ENCODE data around the gene TUBGCP4. TPM values are rescaled to one million over a fixed set of nuclear protein-coding genes. Genes with fewer than 3 reads are reported as not detected.

TUBGCP4 gene
- total and polyA plus RNA-seq, 10 of the 15 experiments (the other 5 are each of a cell fraction or from before 2014, with no cell fraction given), result 6.3 to 39.1 (median 24.8) TPM

GRCh38 chr15:43370310-43370974 is 459 bp upstream of the TUBGCP4 start:
- peaks cover 8% of the 10 kb centered on the region for H3K4me1 ChIP-seq (ENCODE audit: control insufficient read depth, insufficient read depth, low read length)
- peak overlapping the region; percentile 76 for H3K27ac ChIP-seq (ENCODE audit: control insufficient read depth, insufficient read depth)
- H3K36me3 ChIP-seq (ENCODE audit: control insufficient read depth in 2 of 2, insufficient read depth in 2 of 2, low read length in 1 of 2), result peaks cover 2 to 5% of the 10 kb centered on the region in 2 experiments; a peak in 1 of 4 replicates
- intact Hi-C loops (cut with micrococcal nuclease; ENCODE audit: unreplicated experiment) (no loop called here), in situ Hi-C loops (cut with MboI) (no loop called here)
- no peaks in the 10 kb centered on the region for H3K27me3 ChIP-seq (replicated peaks in 1 of 2; ENCODE audit: control insufficient read depth in 2 of 2, insufficient read depth in 2 of 2, low read length in 1 of 2)
- peak overlapping the region; percentile 97 for H3K4me3 ChIP-seq
- peak overlapping the region; percentile 97 for H2AFZ ChIP-seq (ENCODE audit: control insufficient read depth, low read depth, low read length)
- no peaks in the 10 kb centered on the region; the same call in 2 of the 3 replicates for H3K9me3 ChIP-seq (replicated peaks; ENCODE audit: control insufficient read depth, insufficient read depth, low read length)
- H3K9ac ChIP-seq (ENCODE audit: control insufficient read depth, insufficient read depth, low read length), result peak overlapping the region; percentile 75
- RAD21 ChIA-PET (ENCODE audit: unreplicated experiment), result interaction anchor here (0.6 to 1.7 kb wide), 2 partner anchors 20 to 407 kb away, joined by 3 to 4 read pairs; partner anchors contain the start of gene ELL3
- SMC1A ChIA-PET (ENCODE audit: uncharacterized antibody, unreplicated experiment), result interaction anchor here (1.0 to 2.4 kb wide), 5 partner anchors 9 to 145 kb away, joined by 3 to 6 read pairs (median 4); no protein-coding TSS in a partner anchor
- DNase-seq (ENCODE audit: low read depth, low spot score), result no peak
- peaks cover 39% of the 10 kb centered on the region for H3K79me2 ChIP-seq (ENCODE audit: control insufficient read depth, insufficient read depth, low read length)
- no peaks in the 10 kb centered on the region for H4K20me1 ChIP-seq (ENCODE audit: control insufficient read depth, insufficient read depth)
- WGBS (ENCODE audit: insufficient coverage, insufficient replicate concordance, low lambda C conversion rate, missing lambda C conversion rate), result 1% methylated on average over 37 of the region's 45 CpGs
- BruUV-seq (replicated peaks), result no TSS peak
- CTCF ChIA-PET, result interaction anchor here (0.7 to 7.1 kb wide), 11 partner anchors 8 to 400 kb away, joined by 3 to 51 read pairs (median 4); no protein-coding TSS in a partner anchor
- POLR2A ChIA-PET, result interaction anchor here (0.9 to 1.2 kb wide), 2 partner anchors 10 to 18 kb away, joined by 4 to 6 read pairs; no protein-coding TSS in a partner anchor
- peak; percentile 78 for ATAC-seq
- FAIRE-seq, result peak; percentile 57
- peak overlapping the region; percentile 96 for H3K4me2 ChIP-seq (ENCODE audit: control insufficient read depth, insufficient read depth)
- no peak for TF ChIP-seq CREM (IDR thresholded peaks at IDR 0.05; ENCODE audit: low read depth)
- no peak for TF ChIP-seq SPI1 (IDR thresholded peaks at IDR 0.05; ENCODE audit: borderline replicate concordance, insufficient read depth, low read depth, low read length)
- no peak for TF ChIP-seq BHLHE40 (IDR thresholded peaks at IDR 0.05; ENCODE audit: borderline replicate concordance in 1 of 2, low read depth in 2 of 2, low read length in 1 of 2)
- TF ChIP-seq, protein P1, sequence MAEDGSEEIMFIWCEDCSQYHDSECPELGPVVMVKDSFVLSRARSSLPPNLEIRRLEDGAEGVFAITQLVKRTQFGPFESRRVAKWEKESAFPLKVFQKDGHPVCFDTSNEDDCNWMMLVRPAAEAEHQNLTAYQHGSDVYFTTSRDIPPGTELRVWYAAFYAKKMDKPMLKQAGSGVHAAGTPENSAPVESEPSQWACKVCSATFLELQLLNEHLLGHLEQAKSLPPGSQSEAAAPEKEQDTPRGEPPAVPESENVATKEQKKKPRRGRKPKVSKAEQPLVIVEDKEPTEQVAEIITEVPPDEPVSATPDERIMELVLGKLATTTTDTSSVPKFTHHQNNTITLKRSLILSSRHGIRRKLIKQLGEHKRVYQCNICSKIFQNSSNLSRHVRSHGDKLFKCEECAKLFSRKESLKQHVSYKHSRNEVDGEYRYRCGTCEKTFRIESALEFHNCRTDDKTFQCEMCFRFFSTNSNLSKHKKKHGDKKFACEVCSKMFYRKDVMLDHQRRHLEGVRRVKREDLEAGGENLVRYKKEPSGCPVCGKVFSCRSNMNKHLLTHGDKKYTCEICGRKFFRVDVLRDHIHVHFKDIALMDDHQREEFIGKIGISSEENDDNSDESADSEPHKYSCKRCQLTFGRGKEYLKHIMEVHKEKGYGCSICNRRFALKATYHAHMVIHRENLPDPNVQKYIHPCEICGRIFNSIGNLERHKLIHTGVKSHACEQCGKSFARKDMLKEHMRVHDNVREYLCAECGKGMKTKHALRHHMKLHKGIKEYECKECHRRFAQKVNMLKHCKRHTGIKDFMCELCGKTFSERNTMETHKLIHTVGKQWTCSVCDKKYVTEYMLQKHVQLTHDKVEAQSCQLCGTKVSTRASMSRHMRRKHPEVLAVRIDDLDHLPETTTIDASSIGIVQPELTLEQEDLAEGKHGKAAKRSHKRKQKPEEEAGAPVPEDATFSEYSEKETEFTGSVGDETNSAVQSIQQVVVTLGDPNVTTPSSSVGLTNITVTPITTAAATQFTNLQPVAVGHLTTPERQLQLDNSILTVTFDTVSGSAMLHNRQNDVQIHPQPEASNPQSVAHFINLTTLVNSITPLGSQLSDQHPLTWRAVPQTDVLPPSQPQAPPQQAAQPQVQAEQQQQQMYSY (CRISPR knock-in tag; IDR thresholded peaks at IDR 0.05), result no peak
- no peak for TF ChIP-seq NR2C2 (IDR thresholded peaks at IDR 0.05; ENCODE audit: borderline replicate concordance, control insufficient read depth, insufficient read length, low read depth)
- TF ChIP-seq, protein P2, sequence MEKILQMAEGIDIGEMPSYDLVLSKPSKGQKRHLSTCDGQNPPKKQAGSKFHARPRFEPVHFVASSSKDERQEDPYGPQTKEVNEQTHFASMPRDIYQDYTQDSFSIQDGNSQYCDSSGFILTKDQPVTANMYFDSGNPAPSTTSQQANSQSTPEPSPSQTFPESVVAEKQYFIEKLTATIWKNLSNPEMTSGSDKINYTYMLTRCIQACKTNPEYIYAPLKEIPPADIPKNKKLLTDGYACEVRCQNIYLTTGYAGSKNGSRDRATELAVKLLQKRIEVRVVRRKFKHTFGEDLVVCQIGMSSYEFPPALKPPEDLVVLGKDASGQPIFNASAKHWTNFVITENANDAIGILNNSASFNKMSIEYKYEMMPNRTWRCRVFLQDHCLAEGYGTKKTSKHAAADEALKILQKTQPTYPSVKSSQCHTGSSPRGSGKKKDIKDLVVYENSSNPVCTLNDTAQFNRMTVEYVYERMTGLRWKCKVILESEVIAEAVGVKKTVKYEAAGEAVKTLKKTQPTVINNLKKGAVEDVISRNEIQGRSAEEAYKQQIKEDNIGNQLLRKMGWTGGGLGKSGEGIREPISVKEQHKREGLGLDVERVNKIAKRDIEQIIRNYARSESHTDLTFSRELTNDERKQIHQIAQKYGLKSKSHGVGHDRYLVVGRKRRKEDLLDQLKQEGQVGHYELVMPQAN (conservative IDR thresholded peaks at IDR 0.05), result 0 out of 2 replicates have a peak, but pooled peaks have one; percentile 32
- no peak for TF ChIP-seq ATF2 (IDR thresholded peaks at IDR 0.05; ENCODE audit: low read length)
- TF ChIP-seq SREBF2 (IDR thresholded peaks at IDR 0.05; ENCODE audit: low read length), result no peak
- TF ChIP-seq ASH2L (IDR thresholded peaks at IDR 0.05; ENCODE audit: borderline replicate concordance, low read depth), result no peak
- no peak for TF ChIP-seq TCF7 (IDR thresholded peaks at IDR 0.05; ENCODE audit: borderline replicate concordance)
- peak; percentile 78 for TF ChIP-seq NR2F1 (conservative IDR thresholded peaks at IDR 0.05)

All from GM12878 (cell line).